ENCODE data around the gene SPDYC.

DNA sequence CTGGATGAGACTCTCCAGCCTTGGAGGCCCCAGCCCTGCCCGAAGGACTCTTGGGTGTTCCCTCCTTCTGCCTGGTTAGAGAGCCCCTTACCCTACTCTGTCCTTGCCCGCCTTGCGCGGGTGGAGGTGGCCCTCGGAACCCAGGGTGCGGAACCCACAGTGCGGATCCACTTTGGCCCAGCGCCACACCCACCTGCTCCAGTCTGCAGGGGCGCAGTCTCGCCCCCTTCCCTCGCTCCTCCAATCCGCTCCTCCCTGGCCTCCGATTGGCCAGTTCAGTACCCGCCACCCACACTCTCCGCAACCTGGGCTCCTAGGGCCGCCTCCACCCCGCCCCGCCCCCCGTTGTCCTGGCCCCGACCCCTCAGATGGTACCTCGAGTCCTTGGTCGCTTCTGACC lies 14.1 kb downstream of the SPDYC start:
- TF ChIP-seq, protein P1, sequence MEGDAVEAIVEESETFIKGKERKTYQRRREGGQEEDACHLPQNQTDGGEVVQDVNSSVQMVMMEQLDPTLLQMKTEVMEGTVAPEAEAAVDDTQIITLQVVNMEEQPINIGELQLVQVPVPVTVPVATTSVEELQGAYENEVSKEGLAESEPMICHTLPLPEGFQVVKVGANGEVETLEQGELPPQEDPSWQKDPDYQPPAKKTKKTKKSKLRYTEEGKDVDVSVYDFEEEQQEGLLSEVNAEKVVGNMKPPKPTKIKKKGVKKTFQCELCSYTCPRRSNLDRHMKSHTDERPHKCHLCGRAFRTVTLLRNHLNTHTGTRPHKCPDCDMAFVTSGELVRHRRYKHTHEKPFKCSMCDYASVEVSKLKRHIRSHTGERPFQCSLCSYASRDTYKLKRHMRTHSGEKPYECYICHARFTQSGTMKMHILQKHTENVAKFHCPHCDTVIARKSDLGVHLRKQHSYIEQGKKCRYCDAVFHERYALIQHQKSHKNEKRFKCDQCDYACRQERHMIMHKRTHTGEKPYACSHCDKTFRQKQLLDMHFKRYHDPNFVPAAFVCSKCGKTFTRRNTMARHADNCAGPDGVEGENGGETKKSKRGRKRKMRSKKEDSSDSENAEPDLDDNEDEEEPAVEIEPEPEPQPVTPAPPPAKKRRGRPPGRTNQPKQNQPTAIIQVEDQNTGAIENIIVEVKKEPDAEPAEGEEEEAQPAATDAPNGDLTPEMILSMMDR (CRISPR knock-in tag; IDR thresholded peaks at IDR 0.05): no peak
- TF ChIP-seq SMAD3 (CRISPR knock-in tag; IDR thresholded peaks at IDR 0.05): no peak
- TF ChIP-seq SRSF1 (optimal IDR thresholded peaks at IDR 0.05; ENCODE audit: low read depth, low read length): no peak
- TF ChIP-seq, protein P2, sequence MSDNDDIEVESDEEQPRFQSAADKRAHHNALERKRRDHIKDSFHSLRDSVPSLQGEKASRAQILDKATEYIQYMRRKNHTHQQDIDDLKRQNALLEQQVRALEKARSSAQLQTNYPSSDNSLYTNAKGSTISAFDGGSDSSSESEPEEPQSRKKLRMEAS (IDR thresholded peaks at IDR 0.05): no peak
- TF ChIP-seq, protein P3, sequence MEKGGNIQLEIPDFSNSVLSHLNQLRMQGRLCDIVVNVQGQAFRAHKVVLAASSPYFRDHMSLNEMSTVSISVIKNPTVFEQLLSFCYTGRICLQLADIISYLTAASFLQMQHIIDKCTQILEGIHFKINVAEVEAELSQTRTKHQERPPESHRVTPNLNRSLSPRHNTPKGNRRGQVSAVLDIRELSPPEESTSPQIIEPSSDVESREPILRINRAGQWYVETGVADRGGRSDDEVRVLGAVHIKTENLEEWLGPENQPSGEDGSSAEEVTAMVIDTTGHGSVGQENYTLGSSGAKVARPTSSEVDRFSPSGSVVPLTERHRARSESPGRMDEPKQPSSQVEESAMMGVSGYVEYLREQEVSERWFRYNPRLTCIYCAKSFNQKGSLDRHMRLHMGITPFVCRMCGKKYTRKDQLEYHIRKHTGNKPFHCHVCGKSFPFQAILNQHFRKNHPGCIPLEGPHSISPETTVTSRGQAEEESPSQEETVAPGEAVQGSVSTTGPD (CRISPR knock-in tag; IDR thresholded peaks at IDR 0.05): no peak
- TF ChIP-seq MYC (CRISPR knock-in tag; IDR thresholded peaks at IDR 0.05; ENCODE audit: borderline replicate concordance): no peak
- TF ChIP-seq EZH2 (conservative IDR thresholded peaks at IDR 0.05; ENCODE audit: low read depth, low read length): no peak
- no peak for TF ChIP-seq PCBP1 (IDR thresholded peaks at IDR 0.05; ENCODE audit: borderline replicate concordance, low read depth, low read length)
- TF ChIP-seq FIP1L1 (IDR thresholded peaks at IDR 0.05; ENCODE audit: borderline replicate concordance, insufficient read depth, low read depth, low read length): no peak
- no peak for TF ChIP-seq YY1 (IDR thresholded peaks at IDR 0.05; ENCODE audit: insufficient read depth, insufficient replicate concordance, low read depth, low read length)
- no peak for TF ChIP-seq JUNB (CRISPR knock-in tag; IDR thresholded peaks at IDR 0.05; ENCODE audit: borderline replicate concordance)
- TF ChIP-seq ZNF605 (CRISPR knock-in tag; IDR thresholded peaks at IDR 0.05): no peak
- TF ChIP-seq, protein P4, sequence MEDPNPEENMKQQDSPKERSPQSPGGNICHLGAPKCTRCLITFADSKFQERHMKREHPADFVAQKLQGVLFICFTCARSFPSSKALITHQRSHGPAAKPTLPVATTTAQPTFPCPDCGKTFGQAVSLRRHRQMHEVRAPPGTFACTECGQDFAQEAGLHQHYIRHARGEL (CRISPR knock-in tag; IDR thresholded peaks at IDR 0.05): no peak

Data from HepG2 (cell line).